Activated CD8-positive, alpha-beta memory T cell treated with anti-CD3 and anti-CD28 coated beads, Interleukin-2, amount 50 U/mL, for 48 hours (primary cell): ENCODE results near the gene ALDOC.
"Not testable (repeated sequence)": the region's sequence is repeated elsewhere in the genome, so short reads cannot be mapped to it uniquely, and the experiment has no call there.

Source experiments
- DNase-seq: peaks from one replicate; pipeline ENCODE4 v3.0.0-alpha.2; 2020

ALDOC gene

GRCh38 chr17:28576758-28577465 lies at the start of gene ALDOC:
TSS of gene ALDOC (minus strand) at chr17:28576895. CDS start at chr17:28575532, 1,363 bp downstream.
- DNase-seq: peak; percentile 98

- no peak for DNase-seq
Observed at GRCh38 chr17:28624148-28624547, 47.5 kb upstream of the ALDOC start.

GRCh38 chr17:28623696-28624095 lies 47.0 kb upstream of the ALDOC start:
- no peak for DNase-seq

GRCh38 chr17:28622186-28622585 lies 45.5 kb upstream of the ALDOC start:
- DNase-seq: no peak

- DNase-seq: no peak
Observed at GRCh38 chr17:28620010-28620409, 43.3 kb upstream of the ALDOC start.

- no peak for DNase-seq
Observed at GRCh38 chr17:28618464-28618863, 41.8 kb upstream of the ALDOC start.

- no peak for DNase-seq
Observed at GRCh38 chr17:28616281-28616680, 39.6 kb upstream of the ALDOC start.

- DNase-seq: no peak
Observed at GRCh38 chr17:28615260-28615940, 38.7 kb upstream of the ALDOC start.

- DNase-seq: no peak
Observed at GRCh38 chr17:28613931-28614381, 37.3 kb upstream of the ALDOC start, which contains the start of gene RSKR. TSS of gene RSKR (minus strand) at chr17:28614185. CDS start at chr17:28614161, 24 bp downstream.

GRCh38 chr17:28612936-28613872 lies 36.5 kb upstream of the ALDOC start:
- no peak for DNase-seq

GRCh38 chr17:28612531-28612930 lies 35.8 kb upstream of the ALDOC start:
- no peak for DNase-seq

GRCh38 chr17:28610376-28610775 lies 33.7 kb upstream of the ALDOC start:
- DNase-seq: no peak

GRCh38 chr17:28604031-28604430 lies 27.3 kb upstream of the ALDOC start:
- not testable (repeated sequence) for DNase-seq

GRCh38 chr17:28599311-28600184 lies 22.9 kb upstream of the ALDOC start:
- peak; percentile 80 for DNase-seq

GRCh38 chr17:28598799-28599310 lies 22.2 kb upstream of the ALDOC start, which contains the start of gene SPAG5:
TSS of gene SPAG5 (minus strand) at chr17:28599025. CDS start at chr17:28598946, 79 bp downstream.
- DNase-seq: peak; percentile 98

- DNase-seq: no peak
Observed at GRCh38 chr17:28598389-28598788, 21.7 kb upstream of the ALDOC start.

GRCh38 chr17:28597606-28598383 lies 21.1 kb upstream of the ALDOC start:
- DNase-seq: no peak

GRCh38 chr17:28592260-28592659 lies 15.6 kb upstream of the ALDOC start:
- DNase-seq: no peak

GRCh38 chr17:28585851-28586250 lies 9.2 kb upstream of the ALDOC start:
- no peak for DNase-seq

- no peak for DNase-seq
Observed at GRCh38 chr17:28584434-28584833, 7.7 kb upstream of the ALDOC start.

- no peak for DNase-seq
Observed at GRCh38 chr17:28582513-28582912, 5.8 kb upstream of the ALDOC start.
